Gastrocnemius medialis (tissue), 4 donors: ENCODE data around the gene ZNF613.

Experiments
- CTCF ChIP-seq, 5 experiments: fragments of 450-650 bp in 3 of 5; fragments of 200-600 bp in 2 of 5; sonication (generic) in 2 of 5; IDR thresholded peaks in 4 of 5; conservative IDR thresholded peaks in 1 of 5; 1 replicate in 4 of 5; 2 replicates in 1 of 5; pipeline ENCODE4 v1.5.1; 2016 to 2019; ENCODE audit warnings: antibody characterized with exemption in 5 of 5, mild to moderate bottlenecking in 3 of 5, moderate library complexity in 3 of 5
- POLR2A ChIP-seq, 2 donors: fragments of 450-650 bp; IDR thresholded peaks; one replicate each; pipeline ENCODE4 v1.6.1; 2017; ENCODE audit warnings: antibody characterized with exemption in 2 of 2, mild to moderate bottlenecking in 2 of 2, moderate library complexity in 2 of 2

- TF ChIP-seq CTCF (IDR thresholded peaks at IDR 0.05 in 4 of 5, conservative IDR thresholded peaks at IDR 0.05 in 1 of 5) = no peak
- TF ChIP-seq POLR2A (IDR thresholded peaks at IDR 0.05) = no peak
These were observed 43.4 kb downstream of the ZNF613 start for GRCh38 chr19:51970718-51971117.
